ENCODE results near the gene STK16.

DNA sequence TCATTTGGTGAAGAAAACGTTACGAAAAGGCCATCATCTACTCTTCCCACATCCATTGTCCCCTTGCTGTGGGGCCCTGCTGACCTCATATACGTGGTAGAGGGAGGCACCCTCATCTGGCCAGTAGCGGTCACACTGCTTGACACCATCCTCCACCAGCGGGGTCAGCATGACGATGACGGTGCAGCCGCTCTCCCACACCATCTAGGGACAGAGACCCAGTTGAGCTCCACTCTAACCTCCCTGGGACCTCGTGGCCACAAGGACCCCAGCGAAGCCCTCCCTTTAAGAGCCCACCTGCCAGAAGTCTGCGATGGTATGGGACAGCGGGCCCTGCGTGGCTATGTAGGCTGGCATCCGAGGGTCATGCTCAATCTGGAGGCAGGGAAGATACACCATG, 50.9 kb downstream of the STK16 start:
- TF ChIP-seq, protein P1, sequence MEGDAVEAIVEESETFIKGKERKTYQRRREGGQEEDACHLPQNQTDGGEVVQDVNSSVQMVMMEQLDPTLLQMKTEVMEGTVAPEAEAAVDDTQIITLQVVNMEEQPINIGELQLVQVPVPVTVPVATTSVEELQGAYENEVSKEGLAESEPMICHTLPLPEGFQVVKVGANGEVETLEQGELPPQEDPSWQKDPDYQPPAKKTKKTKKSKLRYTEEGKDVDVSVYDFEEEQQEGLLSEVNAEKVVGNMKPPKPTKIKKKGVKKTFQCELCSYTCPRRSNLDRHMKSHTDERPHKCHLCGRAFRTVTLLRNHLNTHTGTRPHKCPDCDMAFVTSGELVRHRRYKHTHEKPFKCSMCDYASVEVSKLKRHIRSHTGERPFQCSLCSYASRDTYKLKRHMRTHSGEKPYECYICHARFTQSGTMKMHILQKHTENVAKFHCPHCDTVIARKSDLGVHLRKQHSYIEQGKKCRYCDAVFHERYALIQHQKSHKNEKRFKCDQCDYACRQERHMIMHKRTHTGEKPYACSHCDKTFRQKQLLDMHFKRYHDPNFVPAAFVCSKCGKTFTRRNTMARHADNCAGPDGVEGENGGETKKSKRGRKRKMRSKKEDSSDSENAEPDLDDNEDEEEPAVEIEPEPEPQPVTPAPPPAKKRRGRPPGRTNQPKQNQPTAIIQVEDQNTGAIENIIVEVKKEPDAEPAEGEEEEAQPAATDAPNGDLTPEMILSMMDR (IDR thresholded peaks at IDR 0.05; ENCODE audit: low read depth, low read length, missing input control) = no peak
- TF ChIP-seq, protein P2, sequence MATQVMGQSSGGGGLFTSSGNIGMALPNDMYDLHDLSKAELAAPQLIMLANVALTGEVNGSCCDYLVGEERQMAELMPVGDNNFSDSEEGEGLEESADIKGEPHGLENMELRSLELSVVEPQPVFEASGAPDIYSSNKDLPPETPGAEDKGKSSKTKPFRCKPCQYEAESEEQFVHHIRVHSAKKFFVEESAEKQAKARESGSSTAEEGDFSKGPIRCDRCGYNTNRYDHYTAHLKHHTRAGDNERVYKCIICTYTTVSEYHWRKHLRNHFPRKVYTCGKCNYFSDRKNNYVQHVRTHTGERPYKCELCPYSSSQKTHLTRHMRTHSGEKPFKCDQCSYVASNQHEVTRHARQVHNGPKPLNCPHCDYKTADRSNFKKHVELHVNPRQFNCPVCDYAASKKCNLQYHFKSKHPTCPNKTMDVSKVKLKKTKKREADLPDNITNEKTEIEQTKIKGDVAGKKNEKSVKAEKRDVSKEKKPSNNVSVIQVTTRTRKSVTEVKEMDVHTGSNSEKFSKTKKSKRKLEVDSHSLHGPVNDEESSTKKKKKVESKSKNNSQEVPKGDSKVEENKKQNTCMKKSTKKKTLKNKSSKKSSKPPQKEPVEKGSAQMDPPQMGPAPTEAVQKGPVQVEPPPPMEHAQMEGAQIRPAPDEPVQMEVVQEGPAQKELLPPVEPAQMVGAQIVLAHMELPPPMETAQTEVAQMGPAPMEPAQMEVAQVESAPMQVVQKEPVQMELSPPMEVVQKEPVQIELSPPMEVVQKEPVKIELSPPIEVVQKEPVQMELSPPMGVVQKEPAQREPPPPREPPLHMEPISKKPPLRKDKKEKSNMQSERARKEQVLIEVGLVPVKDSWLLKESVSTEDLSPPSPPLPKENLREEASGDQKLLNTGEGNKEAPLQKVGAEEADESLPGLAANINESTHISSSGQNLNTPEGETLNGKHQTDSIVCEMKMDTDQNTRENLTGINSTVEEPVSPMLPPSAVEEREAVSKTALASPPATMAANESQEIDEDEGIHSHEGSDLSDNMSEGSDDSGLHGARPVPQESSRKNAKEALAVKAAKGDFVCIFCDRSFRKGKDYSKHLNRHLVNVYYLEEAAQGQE (IDR thresholded peaks at IDR 0.05) = no peak
- TF ChIP-seq, protein P3, sequence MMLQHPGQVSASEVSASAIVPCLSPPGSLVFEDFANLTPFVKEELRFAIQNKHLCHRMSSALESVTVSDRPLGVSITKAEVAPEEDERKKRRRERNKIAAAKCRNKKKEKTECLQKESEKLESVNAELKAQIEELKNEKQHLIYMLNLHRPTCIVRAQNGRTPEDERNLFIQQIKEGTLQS (IDR thresholded peaks at IDR 0.05) = no peak

All from liver (tissue), 3 donors.